GM12891 (cell line): ENCODE results near the gene TARS3. TPM values are rescaled to one million over a fixed set of nuclear protein-coding genes. Genes with fewer than 3 reads are reported as not detected.
"Not testable (repeated sequence)": the region's sequence is repeated elsewhere in the genome, so short reads cannot be mapped to it uniquely, and the experiment has no call there.

Experiments used
- DNase-seq: peaks from one replicate; pipeline ENCODE4 v3.0.0; 2011; ENCODE audit warnings: low spot score; ENCODE audit not compliant: insufficient read length
- FAIRE-seq: peaks from 2 replicates; lab custom pipeline; 2011; peaks lifted over from hg19 to GRCh38; lab: Jason Lieb, UNC
- PAX5 ChIP-seq: IDR thresholded peaks from 2 replicates; pipeline ENCODE4 v1.6.1; 2011; ENCODE audit warnings: low read length, moderate library complexity, mild to moderate bottlenecking; ENCODE audit not compliant: insufficient read depth, severe bottlenecking
- POLR2A ChIP-seq: IDR thresholded peaks from 2 replicates; pipeline ENCODE4 v1.6.1; 2011; ENCODE audit warnings: low read depth, low read length, control low read depth
- POLR2AphosphoS5 ChIP-seq: IDR thresholded peaks from 2 replicates; pipeline ENCODE4 v1.6.1; 2011; ENCODE audit warnings: low read depth, low read length, control low read depth
- POU2F2 ChIP-seq: IDR thresholded peaks from 2 replicates; pipeline ENCODE4 v1.6.1; 2011; ENCODE audit warnings: low read depth, mild to moderate bottlenecking, control low read depth, low read length, moderate library complexity
- SPI1 ChIP-seq: IDR thresholded peaks from 2 replicates; pipeline ENCODE4 v1.6.1; 2011; ENCODE audit warnings: low read depth, low read length, control low read depth
- TAF1 ChIP-seq: IDR thresholded peaks from 2 replicates; pipeline ENCODE4 v1.6.1; 2011; ENCODE audit warnings: low read depth, low read length, control low read depth
- polyA plus RNA-seq: library from polyadenylated mRNA; unstranded; fragments of >200 nt; gene quantifications from one replicate; pipeline ENCODE4 v1.2.1, GENCODE V29; 2012; ENCODE audit warnings: low read depth, missing spikeins, inconsistent platforms; ENCODE audit not compliant: missing spikeins

The TARS3 gene
- 2.2 TPM for polyA plus RNA-seq

DNA sequence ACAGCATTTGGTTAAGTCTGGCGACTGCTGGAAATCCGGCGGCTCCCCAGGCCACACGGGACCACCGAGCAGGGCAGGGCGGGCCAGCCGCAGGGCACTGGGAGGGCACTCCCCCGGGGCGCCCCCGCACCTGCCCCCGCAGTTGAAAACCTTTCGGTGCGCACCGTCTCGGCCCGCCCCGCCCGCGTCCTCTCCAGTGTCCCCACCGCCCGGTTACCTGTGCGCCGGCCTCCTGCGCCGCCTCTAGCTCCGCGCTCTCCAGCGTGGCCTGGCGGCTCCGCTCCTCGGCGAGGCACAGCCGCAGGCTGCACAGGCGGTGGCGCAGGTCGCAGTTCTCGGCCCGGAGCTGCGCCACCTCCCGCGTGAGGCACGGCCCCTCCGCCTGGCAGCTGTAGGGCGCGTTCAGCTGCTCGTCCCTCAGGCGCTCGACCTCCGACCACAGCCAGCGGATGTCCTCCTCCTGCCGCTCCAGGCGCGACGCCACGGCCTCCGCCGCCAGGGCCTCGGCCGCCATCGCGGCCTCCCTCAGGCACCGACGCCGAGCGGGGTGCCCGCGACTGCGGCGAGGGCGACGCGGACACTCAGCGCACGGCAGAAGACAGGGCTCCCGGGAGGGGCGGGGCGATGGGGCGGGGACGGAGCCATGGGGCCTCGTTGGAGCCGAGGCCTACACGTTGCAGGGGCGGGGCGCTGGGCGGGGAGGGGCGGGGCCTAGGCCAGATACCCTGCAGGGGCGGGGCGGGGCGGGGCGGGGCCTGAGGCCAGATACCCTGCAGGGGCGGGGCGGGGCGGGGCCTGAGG, at the start of gene TARS3:
TSS of gene TARS3 (minus strand) at position 600 of the 801 bp plus-strand sequence. CDS start at position 514, 86 bp downstream.
- DNase-seq (peak; percentile 90), FAIRE-seq (peak; percentile 94)
- TF ChIP-seq PAX5 (no peak), POLR2A (peak; percentile 78), POLR2AphosphoS5 (peak; percentile 64; the same call in 1 of the 2 replicates), POU2F2 (0 out of 2 replicates have a peak, but pooled peaks have one; percentile 11), TAF1 (peak; percentile 73; the same call in 1 of the 2 replicates), SPI1 (no peak)

DNA sequence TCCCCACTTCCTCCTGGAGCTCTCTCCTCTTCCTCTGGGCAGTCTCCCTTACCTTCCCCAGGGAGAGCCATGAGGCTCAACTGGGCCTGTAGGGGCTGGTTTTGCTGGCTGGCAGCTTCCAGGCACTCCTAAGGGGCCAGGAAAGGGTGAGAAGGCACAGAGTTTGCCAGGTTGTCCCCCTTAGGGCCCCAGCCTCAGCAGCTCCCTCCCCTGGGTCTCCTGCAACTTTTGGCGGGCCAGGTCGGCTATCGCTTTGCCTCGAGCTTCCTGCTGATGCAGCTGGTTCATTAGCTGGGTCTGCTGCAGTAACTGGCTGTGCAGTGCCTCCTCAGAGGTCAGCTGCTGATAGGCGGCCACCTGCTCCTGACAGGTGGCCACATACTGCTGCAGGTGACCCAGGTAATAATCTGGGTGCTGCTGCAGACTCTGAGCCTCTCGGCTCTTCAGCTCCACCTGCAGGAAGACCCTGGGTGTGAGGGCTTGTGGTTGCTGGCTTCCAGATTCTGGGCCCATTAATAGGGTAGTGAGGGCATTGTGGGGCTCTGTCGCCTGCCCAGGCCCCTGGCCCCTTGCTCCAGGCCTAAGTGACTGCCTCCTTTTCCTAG, 49.3 kb upstream of the TARS3 start:
- TF ChIP-seq POLR2A (no peak), TAF1 (no peak), POU2F2 (no peak), PAX5 (no peak), SPI1 (no peak), POLR2AphosphoS5 (no peak)
- no peak for DNase-seq
- no peak for FAIRE-seq

DNA sequence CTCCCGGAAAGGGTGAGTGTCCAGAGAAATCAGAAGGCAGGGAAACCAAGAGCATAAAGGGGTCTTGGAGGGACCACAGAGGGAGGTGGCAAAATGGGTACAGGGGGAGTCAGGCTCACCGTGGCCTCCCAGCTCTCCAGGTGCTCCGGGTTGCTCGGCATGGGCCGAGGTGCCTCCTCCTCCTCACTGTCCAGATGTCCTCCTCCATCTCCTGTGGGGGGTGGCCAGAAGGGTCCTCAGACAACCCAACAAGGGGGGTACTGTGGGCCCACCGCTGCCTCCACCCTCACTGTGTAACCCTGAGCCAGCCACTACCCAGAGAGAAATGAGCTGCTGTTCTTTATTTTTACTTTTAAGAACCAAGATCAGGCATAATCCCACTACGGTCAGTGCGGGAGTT, 48.6 kb upstream of the TARS3 start:
- FAIRE-seq (no peak), DNase-seq (no peak)
- TF ChIP-seq SPI1 (no peak), TAF1 (no peak)

DNA sequence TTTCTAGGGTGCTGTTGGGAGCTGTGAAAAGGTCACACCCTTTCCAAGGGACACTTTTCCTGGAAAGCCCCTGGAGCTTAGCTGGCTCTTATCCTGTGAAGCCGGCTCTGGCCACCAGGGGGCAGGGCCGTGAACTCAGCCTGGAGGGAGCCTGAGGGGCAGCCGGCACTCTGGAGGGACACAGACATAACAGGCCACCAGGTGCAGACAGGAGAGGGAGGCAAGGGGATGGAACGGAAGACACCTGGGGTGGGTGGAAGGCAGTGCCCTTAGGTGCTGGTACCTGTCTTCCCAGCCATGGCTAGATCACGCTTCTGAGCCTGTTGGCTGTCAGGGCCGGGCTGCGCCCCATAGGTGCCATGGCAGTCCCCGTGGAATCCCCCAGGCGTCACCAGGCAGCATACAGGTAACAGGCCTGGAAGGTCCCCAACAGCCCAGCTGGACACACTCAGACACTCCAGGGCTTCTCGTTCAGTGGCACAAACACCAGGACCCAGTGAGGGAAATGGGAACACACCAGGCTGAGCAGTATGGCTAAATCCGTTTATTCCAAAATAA, 42.9 kb upstream of the TARS3 start:
- FAIRE-seq: peak; percentile 82
- not testable (repeated sequence) for DNase-seq

DNA sequence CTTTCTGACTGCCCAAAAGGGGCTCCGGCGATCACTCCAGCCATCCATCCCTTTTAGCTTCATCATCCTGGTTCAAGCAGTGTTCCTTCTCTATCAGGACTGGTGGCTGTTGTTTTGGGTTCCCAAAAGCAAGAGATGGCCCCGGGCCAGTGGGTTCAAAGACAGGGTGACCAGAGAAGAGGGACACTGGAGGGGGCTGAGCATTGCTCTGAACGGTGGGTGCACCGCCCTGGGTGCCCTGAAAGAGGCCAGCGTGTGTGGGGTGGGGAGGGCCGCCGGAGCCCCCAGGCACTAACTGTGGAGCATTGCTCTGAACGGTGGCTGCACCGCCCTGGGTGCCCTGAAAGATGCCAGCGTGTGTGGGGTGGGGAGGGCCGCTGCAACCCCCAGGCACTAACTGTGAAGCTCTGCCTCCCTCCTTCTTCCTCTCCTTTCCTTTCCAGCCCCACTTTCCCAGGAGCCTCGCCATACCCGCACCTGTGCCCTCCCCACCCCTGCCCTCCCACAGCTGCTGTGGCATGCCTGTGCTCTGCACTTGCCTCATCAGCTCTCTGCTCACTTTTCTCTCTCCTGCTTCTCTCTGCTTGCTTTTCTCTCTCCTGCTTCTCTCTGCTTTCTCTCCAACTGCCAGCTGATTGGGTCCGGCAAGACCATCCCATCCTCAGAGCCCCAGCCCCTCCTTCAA, 41.6 kb upstream of the TARS3 start:
- DNase-seq (no peak), FAIRE-seq (no peak)
- TF ChIP-seq POLR2AphosphoS5 (no peak), TAF1 (no peak), PAX5 (no peak), SPI1 (no peak), POLR2A (no peak), POU2F2 (no peak)

DNA sequence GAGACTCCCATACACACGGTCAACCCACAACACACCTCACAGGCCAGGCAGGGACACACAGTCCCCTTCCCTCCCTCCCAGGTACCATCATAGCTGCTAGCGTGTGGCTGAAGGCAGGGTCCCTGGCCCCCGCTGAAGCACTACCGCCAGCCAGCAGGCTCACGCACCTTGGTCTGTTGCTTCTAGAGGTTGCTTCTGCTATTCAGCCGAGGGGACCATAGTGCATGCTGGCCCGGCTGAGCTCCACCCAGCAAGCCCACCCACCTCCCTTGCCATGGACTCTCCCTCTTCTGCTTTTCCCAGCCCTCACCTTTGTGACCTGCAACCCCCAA, 41.0 kb upstream of the TARS3 start:
- not testable (repeated sequence) for DNase-seq, FAIRE-seq

DNA sequence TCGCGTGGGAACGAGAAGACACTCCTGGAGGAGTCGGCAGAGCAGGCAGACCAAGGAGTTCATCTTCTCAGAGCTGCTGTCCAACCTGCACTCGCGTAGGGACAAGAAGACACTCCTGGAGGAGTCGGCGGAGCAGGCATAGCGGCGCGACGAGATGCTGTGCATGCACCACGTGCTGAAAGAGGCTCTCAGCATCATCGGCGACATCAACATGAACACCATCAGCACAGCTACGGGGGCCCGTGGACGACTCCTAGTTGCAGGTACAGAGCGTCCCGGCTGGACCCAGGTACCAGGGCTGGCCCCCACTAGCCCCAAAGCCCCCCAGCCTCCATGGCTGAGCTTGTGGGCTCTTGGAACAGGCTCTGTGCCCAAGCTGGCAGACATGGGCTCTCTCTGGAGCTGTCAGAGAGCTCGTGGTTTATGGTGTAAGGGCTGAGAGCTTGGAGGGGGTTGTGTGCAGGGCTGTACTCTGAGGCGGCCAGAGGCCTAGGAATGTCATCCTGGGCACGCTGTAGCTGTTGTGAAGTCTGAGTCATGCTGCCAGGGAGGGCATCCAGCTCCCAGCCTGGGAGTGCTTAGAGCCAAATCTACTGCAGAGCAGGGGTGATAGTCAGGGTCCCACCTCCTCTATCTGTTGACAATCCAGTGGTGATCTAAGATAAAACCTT, 40.5 kb upstream of the TARS3 start:
- DNase-seq, FAIRE-seq: not testable (repeated sequence)

DNA sequence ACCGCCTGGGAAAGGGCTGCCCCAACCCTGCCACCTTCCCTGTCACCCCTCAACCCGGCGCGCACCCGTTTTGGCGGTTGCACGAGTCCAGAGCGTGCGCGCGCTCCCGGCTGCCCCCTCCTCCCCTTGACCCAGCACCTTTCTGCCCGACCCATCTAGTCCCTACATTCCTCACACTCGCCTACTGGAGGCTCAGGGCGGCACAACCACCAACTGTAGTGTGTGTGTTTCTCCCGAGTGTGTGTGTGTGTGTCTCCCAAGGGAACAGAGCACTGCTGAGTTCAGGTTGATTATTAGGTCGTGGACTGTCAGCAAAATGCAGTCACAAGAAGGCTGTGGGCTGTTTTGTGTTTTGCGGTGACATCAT, 22.4 kb upstream of the TARS3 start:
- peak; percentile 76 for FAIRE-seq
- not testable (repeated sequence) for DNase-seq

DNA sequence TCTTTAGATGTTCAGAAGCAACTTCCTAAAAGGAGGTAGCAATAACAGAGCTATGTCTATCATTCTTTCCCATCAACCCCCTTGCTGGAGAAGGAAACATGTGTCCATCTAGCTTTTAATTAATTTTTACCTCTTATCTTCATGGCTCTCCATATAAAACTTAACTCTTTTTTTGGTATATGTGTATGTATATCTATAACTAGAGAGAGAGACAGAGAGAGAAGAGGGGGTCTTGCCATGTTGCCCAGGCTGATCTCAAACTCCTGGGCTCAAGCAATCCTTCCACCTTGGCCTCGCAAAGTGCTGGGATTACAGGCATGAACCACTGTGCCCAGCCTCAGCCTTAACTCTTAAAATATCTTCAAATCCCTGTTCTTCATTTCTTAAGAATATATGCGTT, 10.6 kb upstream of the TARS3 start:
- FAIRE-seq, DNase-seq: not testable (repeated sequence)

DNA sequence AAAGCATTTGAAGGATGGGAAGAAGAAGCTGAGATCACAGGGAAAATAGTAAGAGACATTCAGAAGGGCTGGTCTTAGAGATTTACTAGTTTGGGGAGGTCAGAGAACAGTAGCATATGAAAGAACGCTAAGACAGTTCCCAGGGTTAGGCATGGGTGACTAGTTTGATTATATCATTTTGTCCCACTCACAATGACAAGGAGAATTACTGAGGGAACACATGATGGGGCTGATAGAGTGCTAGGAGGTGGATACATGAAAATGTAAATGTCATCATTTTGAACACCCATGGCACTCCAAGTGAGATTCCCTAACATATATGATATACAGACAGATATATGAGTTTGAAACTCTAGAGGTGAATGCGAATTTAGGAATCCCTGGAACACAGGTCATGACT, 9.3 kb upstream of the TARS3 start:
- FAIRE-seq (no peak), DNase-seq (no peak)
- no peak for TF ChIP-seq TAF1
- TF ChIP-seq SPI1: no peak

DNA sequence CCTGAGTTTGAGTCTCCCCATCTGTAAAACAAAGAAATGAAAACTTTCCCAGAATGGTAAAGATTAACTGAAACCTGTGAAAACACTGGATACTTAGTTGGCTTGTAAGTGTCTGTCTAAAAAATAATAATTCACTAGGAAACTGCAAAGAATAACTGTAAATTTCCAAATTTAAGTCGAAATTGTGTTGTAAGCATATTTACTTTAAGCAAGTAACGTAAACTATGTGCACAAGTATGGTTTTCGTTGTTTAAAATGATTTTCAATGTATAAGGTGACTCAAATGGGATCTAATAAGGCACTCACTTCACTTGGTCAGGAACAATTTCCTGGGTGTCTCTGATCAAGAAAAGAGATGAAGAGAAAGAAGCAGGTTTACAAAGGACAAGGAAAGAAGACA, 8.5 kb upstream of the TARS3 start:
- TF ChIP-seq PAX5: no peak
- no peak for TF ChIP-seq POLR2A
- DNase-seq (no peak), FAIRE-seq (no peak)
